GM12878 (cell line): Measurements from ENCODE around the gene NRP1. TPM values are rescaled to one million over a fixed set of nuclear protein-coding genes. Genes with fewer than 3 reads are reported as not detected.

ENCODE experiments used
- ATAC-seq: fragments of 200-7000 bp; cut with Tn5 transposase; 3 replicates; pipeline ENCODE4 v1.9.1; 2020; ENCODE audit warnings: mild to moderate bottlenecking, moderate library complexity
- BruUV-seq: library from RNA; stranded (reverse); fragments of 400-500 nt; replicated peaks from 2 replicates; lab custom pipeline; 2021; lab: Mats Ljungman, UMichigan
- CTCF ChIA-PET: fragments of 300-600 bp; sonication (Branson Sonifier 250); formaldehyde crosslinking; extraction: SDS; loops from one replicate; lab custom pipeline; 2021; ENCODE audit warnings: inconsistent platforms; lab: Yijun Ruan, JAX
- POLR2A ChIA-PET: fragments of 350-600 bp; formaldehyde crosslinking; extraction: SDS; loops from one replicate; lab custom pipeline; 2021; ENCODE audit warnings: inconsistent platforms; lab: Charles Lee
- RAD21 ChIA-PET: fragments of 300-600 bp; sonication (Branson Sonifier 250); formaldehyde crosslinking; loops from one replicate; lab custom pipeline; 2023; ENCODE audit warnings: antibody characterized with exemption; ENCODE audit not compliant: unreplicated experiment; lab: Charles Lee
- SMC1A ChIA-PET: fragments of 300-600 bp; sonication (Branson Sonifier 250); formaldehyde crosslinking; loops from one replicate; lab custom pipeline; 2023; ENCODE audit not compliant: unreplicated experiment, uncharacterized antibody; lab: Charles Lee
- DNase-seq: peaks from one replicate; pipeline ENCODE4 v3.0.0-alpha.2; 2011; ENCODE audit warnings: low read depth, low spot score
- FAIRE-seq: peaks from 3 replicates; lab custom pipeline; 2011; peaks lifted over from hg19 to GRCh38; lab: Jason Lieb, UNC
- H2AFZ ChIP-seq: 2 replicates; pipeline ENCODE4 v1.6.0; 2011; ENCODE audit warnings: low read depth, low read length, control low read depth; ENCODE audit not compliant: control insufficient read depth
- H3K27ac ChIP-seq: 2 replicates; pipeline ENCODE4 v1.5.1; 2011; ENCODE audit warnings: control low read depth; ENCODE audit not compliant: control insufficient read depth, insufficient read depth
- H3K27me3 ChIP-seq, 2 experiments: replicated peaks in 1 of 2; 2 replicates each; pipeline versions ENCODE4 v1.6.0 to v1.6.1; 2011; ENCODE audit warnings: low read length in 1 of 2; ENCODE audit not compliant: control insufficient read depth in 2 of 2, insufficient read depth in 2 of 2
- H3K36me3 ChIP-seq, 2 experiments: 2 replicates each; pipeline ENCODE4 v1.5.1; 2011; ENCODE audit warnings: low read length in 1 of 2; ENCODE audit not compliant: control insufficient read depth in 2 of 2, insufficient read depth in 2 of 2
- H3K4me1 ChIP-seq: 2 replicates; pipeline ENCODE4 v1.6.1; 2011; ENCODE audit warnings: mild to moderate bottlenecking, low read length, moderate library complexity, mixed read lengths; ENCODE audit not compliant: control insufficient read depth, insufficient read depth
- H3K4me2 ChIP-seq: 2 replicates; pipeline ENCODE4 v1.6.0; 2011; ENCODE audit warnings: control low read depth; ENCODE audit not compliant: control insufficient read depth, insufficient read depth
- H3K4me3 ChIP-seq: fragments of 200-600 bp; sonication (generic); 2 replicates; pipeline ENCODE4 v1.5.1; 2016
- H3K79me2 ChIP-seq: 2 replicates; pipeline ENCODE4 v1.6.0; 2011; ENCODE audit warnings: low read length; ENCODE audit not compliant: control insufficient read depth, insufficient read depth
- H3K9ac ChIP-seq: 2 replicates; pipeline ENCODE4 v1.8.0; 2011; ENCODE audit warnings: low read length, control low read depth, mixed read lengths; ENCODE audit not compliant: control insufficient read depth, insufficient read depth
- H3K9me3 ChIP-seq: replicated peaks from 3 replicates; pipeline ENCODE4 v1.5.1; 2011; ENCODE audit warnings: mild to moderate bottlenecking, low read length; ENCODE audit not compliant: control insufficient read depth, insufficient read depth
- H4K20me1 ChIP-seq: 2 replicates; pipeline ENCODE4 v1.6.0; 2011; ENCODE audit not compliant: control insufficient read depth, insufficient read depth
- BCL11A ChIP-seq: IDR thresholded peaks from 2 replicates; pipeline ENCODE4 v1.6.1; 2011; ENCODE audit warnings: low read depth, low read length
- EGR1 ChIP-seq, 2 experiments: IDR thresholded peaks; 1 replicate in 1 of 2; 2 replicates in 1 of 2; pipeline ENCODE4 v1.6.1; 2011 to 2012; ENCODE audit warnings: low read depth in 2 of 2, low read length in 2 of 2, borderline replicate concordance in 1 of 2, mild to moderate bottlenecking in 1 of 2, moderate library complexity in 1 of 2
- EP300 ChIP-seq, 2 experiments: fragments of 150-350 bp in 1 of 2; IDR thresholded peaks; 2 replicates each; pipeline ENCODE4 v1.6.1; 2011 to 2012; ENCODE audit warnings: low read depth in 2 of 2, low read length in 2 of 2, borderline replicate concordance in 1 of 2, improper control_type of control experiment in 1 of 2, inconsistent platforms in 1 of 2; ENCODE audit not compliant: control insufficient read depth in 1 of 2
- EZH2 ChIP-seq: IDR thresholded peaks from 2 replicates; pipeline ENCODE4 v1.6.1; 2012; ENCODE audit warnings: low read depth, mild to moderate bottlenecking, control low read depth, inconsistent platforms, low read length, borderline replicate concordance; ENCODE audit not compliant: control insufficient read depth
- JUND ChIP-seq: IDR thresholded peaks from 2 replicates; pipeline ENCODE4 v1.6.1; 2012; ENCODE audit warnings: low read depth, mild to moderate bottlenecking, low read length, improper control_type of control experiment, moderate library complexity
- KAT2A ChIP-seq: conservative IDR thresholded peaks from 2 replicates; pipeline ENCODE4 v1.6.1; 2011; ENCODE audit warnings: low read depth, low read length; ENCODE audit not compliant: control insufficient read depth
- MAX ChIP-seq: IDR thresholded peaks from 2 replicates; pipeline ENCODE4 v1.6.1; 2012; ENCODE audit warnings: low read depth, low read length, improper control_type of control experiment
- RAD51 ChIP-seq: fragments of 450-650 bp; IDR thresholded peaks from 2 replicates; pipeline ENCODE4 v1.6.1; 2016; ENCODE audit warnings: moderate library complexity, mild to moderate bottlenecking, inconsistent platforms
- SIX5 ChIP-seq: IDR thresholded peaks from 2 replicates; pipeline ENCODE4 v1.6.1; 2011; ENCODE audit warnings: mild to moderate bottlenecking, low read depth, low read length, moderate library complexity; ENCODE audit not compliant: severe bottlenecking
- SREBF1 ChIP-seq: IDR thresholded peaks from 2 replicates; pipeline ENCODE4 v1.6.1; 2012; ENCODE audit warnings: mild to moderate bottlenecking, low read length
- STAT3 ChIP-seq: IDR thresholded peaks from 2 replicates; pipeline ENCODE4 v1.6.1; 2011; ENCODE audit warnings: low read depth, low read length, improper control_type of control experiment
- TARDBP ChIP-seq: IDR thresholded peaks from 2 replicates; pipeline ENCODE4 v1.6.1; 2016; ENCODE audit warnings: borderline replicate concordance
- TCF3 ChIP-seq: IDR thresholded peaks from 2 replicates; pipeline ENCODE4 v1.6.1; 2012; ENCODE audit warnings: low read depth, mild to moderate bottlenecking, low read length, borderline replicate concordance; ENCODE audit not compliant: insufficient read depth
- WRNIP1 ChIP-seq: IDR thresholded peaks from 2 replicates; pipeline ENCODE4 v1.6.1; 2011; ENCODE audit warnings: low read depth, low read length, improper control_type of control experiment, borderline replicate concordance
- ZNF207 ChIP-seq: fragments of 450-650 bp; IDR thresholded peaks from 2 replicates; pipeline ENCODE4 v1.6.1; 2014; ENCODE audit warnings: antibody characterized with exemption, mild to moderate bottlenecking, borderline replicate concordance
- ZZZ3 ChIP-seq: IDR thresholded peaks from 2 replicates; pipeline ENCODE4 v1.6.1; 2011; ENCODE audit warnings: low read depth; ENCODE audit not compliant: control insufficient read depth, insufficient read length
- WGBS: methylation state at CpG from one replicate; pipeline ENCODE4 v1.1.6; 2016; ENCODE audit warnings: low lambda C conversion rate; ENCODE audit not compliant: insufficient replicate concordance, insufficient coverage; ENCODE audit errors: missing lambda C conversion rate; 5-methylcytosine and 5-hydroxymethylcytosine counted together
- in situ Hi-C: fragments of 300-500 bp; cut with MboI; formaldehyde crosslinking; loops from 9 replicates; pipeline ENCODE4 v1.14.3; 2018; ENCODE audit warnings: mixed read lengths
- intact Hi-C: fragments of 100-400 bp; cut with micrococcal nuclease; formaldehyde crosslinking; loops from one replicate; pipeline ENCODE4 v1.14.2; 2022; ENCODE audit not compliant: unreplicated experiment
- polyA plus RNA-seq, 11 experiments: library from polyadenylated mRNA; depleted of rRNA in 4 of 11; unstranded in 6 of 11; stranded (reverse) in 5 of 11; fragments of >200 nt; fragmentation: Nextera tagmentation in 4 of 11; fragmentation: Illumina TruSeq in 1 of 11; extraction: Ambion mirVana in 4 of 11; extraction: Trizol in 1 of 11; gene quantifications; 1 replicate in 1 of 11; 2 replicates in 10 of 11; pipeline versions ENCODE4 v1.2.1 to v1.2.3, GENCODE V29; 2011 to 2016; ENCODE audit warnings: inconsistent platforms in 2 of 11, missing spikeins in 2 of 11, low read depth in 1 of 11
- total RNA-seq, 4 experiments: library from RNA; depleted of rRNA in 3 of 4; stranded (reverse); fragments of >200 nt in 3 of 4; fragmentation: Illumina TruSeq in 1 of 4; extraction: Trizol in 1 of 4; gene quantifications; 2 replicates each; pipeline versions ENCODE4 v1.2.1 to v1.2.3, GENCODE V29; 2013 to 2021
- TF ChIP-seq, protein P1 (sequence below): IDR thresholded peaks from 2 replicates; pipeline ENCODE4 v1.6.1; 2012; ENCODE audit warnings: low read length, inconsistent platforms
- TF ChIP-seq, protein P2 (sequence below): IDR thresholded peaks from 2 replicates; pipeline ENCODE4 v1.6.1; 2011; ENCODE audit warnings: borderline replicate concordance, low read depth, mild to moderate bottlenecking, moderate library complexity, low read length; ENCODE audit not compliant: insufficient read depth, poor library complexity, severe bottlenecking
- TF ChIP-seq, protein P3 (sequence below): fragments of 450-650 bp; IDR thresholded peaks from 2 replicates; pipeline ENCODE4 v1.6.1; 2017; ENCODE audit warnings: mild to moderate bottlenecking

NRP1 gene
- total and polyA plus RNA-seq, 10 of the 15 experiments (the other 5 are each of a cell fraction or from before 2014, with no cell fraction given), result 0.11 to 12.1 (median 0.52) TPM

DNA sequence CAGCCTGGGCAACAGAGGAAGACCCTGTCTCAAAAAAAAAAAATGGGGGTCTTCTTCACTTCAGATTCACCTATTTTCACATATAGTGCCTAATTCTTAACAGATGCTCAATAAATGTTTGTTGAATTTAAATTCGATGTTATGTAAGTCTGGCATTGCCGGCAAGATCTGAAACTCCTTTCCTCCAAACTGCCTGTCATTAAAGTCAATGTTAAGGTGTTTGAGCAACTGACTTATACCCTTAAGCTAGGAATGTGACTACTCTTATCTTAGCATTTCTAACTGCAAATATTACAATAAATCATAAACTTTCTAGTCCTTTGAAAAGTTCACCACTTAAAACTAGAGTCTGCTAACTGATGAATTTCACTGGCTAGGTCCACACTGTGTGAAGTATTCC lies 95.2 kb downstream of the NRP1 start (continued):
- no peak for TF ChIP-seq EGR1 (IDR thresholded peaks at IDR 0.05; ENCODE audit: borderline replicate concordance in 1 of 2, low read depth in 2 of 2, low read length in 2 of 2)
- no peak for TF ChIP-seq JUND
- TF ChIP-seq STAT3, result no peak

DNA sequence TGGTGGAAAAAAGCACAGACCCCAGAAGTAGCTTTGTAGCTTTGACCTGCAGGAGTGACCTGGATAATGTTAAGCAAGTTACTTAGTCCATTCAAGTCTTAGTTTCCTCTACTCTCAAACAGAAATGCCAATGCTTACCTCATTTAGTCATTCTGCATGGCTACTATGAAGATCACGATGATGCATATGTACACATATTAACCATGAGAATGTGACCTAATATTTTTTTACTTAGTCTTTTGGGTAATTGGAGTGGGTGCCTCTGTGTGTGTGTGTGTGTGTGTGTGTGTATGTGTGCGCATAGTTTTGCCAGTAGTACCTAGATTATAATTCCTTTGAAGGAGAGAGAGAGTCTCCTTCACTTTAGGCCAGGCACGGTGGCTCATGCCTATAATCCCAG lies 95.8 kb downstream of the NRP1 start:
- no peak overlapping the region for H3K4me2 ChIP-seq
- ChIA-PET RAD21 (no interaction called here), POLR2A (no interaction called here), CTCF (no interaction called here), SMC1A (no interaction called here)
- no peaks in the 10 kb centered on the region for H3K79me2 ChIP-seq
- H3K27ac ChIP-seq, result no peak overlapping the region
- no peak overlapping the region for H3K4me3 ChIP-seq
- H3K9me3 ChIP-seq, result no peaks in the 10 kb centered on the region
- 54% methylated on average over 3 of the region's 3 CpGs for WGBS
- ATAC-seq (no peak), DNase-seq (no peak), FAIRE-seq (no peak)
- in situ Hi-C loops, result no loop called here
- H4K20me1 ChIP-seq, result no peaks in the 10 kb centered on the region
- H2AFZ ChIP-seq, result no peak overlapping the region
- no TSS peak for BruUV-seq
- H3K27me3 ChIP-seq, result no peaks in the 10 kb centered on the region
- intact Hi-C loops, result no loop called here
- H3K9ac ChIP-seq, result no peak overlapping the region
- no peaks in the 10 kb centered on the region for H3K4me1 ChIP-seq
- no peaks in the 10 kb centered on the region for H3K36me3 ChIP-seq
- TF ChIP-seq BCL11A (no peak), TARDBP (no peak), MAX (no peak), KAT2A (no peak), ZNF207 (no peak), WRNIP1 (no peak), RAD51 (no peak), TCF3 (no peak), SREBF1 (no peak), EP300 (IDR thresholded peaks at IDR 0.05; ENCODE audit: borderline replicate concordance in 1 of 2, control insufficient read depth in 1 of 2, low read depth in 2 of 2, low read length in 2 of 2) (no peak), SIX5 (no peak), EZH2 (no peak), ZZZ3 (no peak)
- TF ChIP-seq, protein P1, sequence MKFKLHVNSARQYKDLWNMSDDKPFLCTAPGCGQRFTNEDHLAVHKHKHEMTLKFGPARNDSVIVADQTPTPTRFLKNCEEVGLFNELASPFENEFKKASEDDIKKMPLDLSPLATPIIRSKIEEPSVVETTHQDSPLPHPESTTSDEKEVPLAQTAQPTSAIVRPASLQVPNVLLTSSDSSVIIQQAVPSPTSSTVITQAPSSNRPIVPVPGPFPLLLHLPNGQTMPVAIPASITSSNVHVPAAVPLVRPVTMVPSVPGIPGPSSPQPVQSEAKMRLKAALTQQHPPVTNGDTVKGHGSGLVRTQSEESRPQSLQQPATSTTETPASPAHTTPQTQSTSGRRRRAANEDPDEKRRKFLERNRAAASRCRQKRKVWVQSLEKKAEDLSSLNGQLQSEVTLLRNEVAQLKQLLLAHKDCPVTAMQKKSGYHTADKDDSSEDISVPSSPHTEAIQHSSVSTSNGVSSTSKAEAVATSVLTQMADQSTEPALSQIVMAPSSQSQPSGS, result no peak
- TF ChIP-seq, protein P2, sequence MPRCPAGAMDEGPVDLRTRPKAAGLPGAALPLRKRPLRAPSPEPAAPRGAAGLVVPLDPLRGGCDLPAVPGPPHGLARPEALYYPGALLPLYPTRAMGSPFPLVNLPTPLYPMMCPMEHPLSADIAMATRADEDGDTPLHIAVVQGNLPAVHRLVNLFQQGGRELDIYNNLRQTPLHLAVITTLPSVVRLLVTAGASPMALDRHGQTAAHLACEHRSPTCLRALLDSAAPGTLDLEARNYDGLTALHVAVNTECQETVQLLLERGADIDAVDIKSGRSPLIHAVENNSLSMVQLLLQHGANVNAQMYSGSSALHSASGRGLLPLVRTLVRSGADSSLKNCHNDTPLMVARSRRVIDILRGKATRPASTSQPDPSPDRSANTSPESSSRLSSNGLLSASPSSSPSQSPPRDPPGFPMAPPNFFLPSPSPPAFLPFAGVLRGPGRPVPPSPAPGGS, result no peak
- TF ChIP-seq, protein P3, sequence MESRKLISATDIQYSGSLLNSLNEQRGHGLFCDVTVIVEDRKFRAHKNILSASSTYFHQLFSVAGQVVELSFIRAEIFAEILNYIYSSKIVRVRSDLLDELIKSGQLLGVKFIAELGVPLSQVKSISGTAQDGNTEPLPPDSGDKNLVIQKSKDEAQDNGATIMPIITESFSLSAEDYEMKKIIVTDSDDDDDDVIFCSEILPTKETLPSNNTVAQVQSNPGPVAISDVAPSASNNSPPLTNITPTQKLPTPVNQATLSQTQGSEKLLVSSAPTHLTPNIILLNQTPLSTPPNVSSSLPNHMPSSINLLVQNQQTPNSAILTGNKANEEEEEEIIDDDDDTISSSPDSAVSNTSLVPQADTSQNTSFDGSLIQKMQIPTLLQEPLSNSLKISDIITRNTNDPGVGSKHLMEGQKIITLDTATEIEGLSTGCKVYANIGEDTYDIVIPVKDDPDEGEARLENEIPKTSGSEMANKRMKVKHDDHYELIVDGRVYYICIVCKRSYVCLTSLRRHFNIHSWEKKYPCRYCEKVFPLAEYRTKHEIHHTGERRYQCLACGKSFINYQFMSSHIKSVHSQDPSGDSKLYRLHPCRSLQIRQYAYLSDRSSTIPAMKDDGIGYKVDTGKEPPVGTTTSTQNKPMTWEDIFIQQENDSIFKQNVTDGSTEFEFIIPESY, result no peak
